Hepatocyte (in vitro differentiated cells): Measurements from ENCODE around the gene ASXL2. TPM values are rescaled to one million over a fixed set of nuclear protein-coding genes. Genes with fewer than 3 reads are reported as not detected.

Experiments used
- DNase-seq: peaks from one replicate; pipeline ENCODE4 v3.0.0-alpha.2; 2016; ENCODE audit warnings: low spot score
- H2AFZ ChIP-seq: fragments of 200-600 bp; sonication (generic); 2 replicates; pipeline ENCODE4 v1.6.0; 2016; ENCODE audit warnings: antibody characterized with exemption, mild to moderate bottlenecking
- H3K27ac ChIP-seq: fragments of 200-600 bp; sonication (generic); 2 replicates; pipeline ENCODE4 v1.5.1; 2016; ENCODE audit warnings: mild to moderate bottlenecking
- H3K27me3 ChIP-seq: fragments of 200-600 bp; sonication (generic); 2 replicates; pipeline ENCODE4 v1.6.1; 2016
- H3K36me3 ChIP-seq: fragments of 200-600 bp; sonication (generic); replicated peaks from 2 replicates; pipeline ENCODE4 v1.5.1; 2016; ENCODE audit warnings: low read depth; ENCODE audit not compliant: insufficient read depth
- H3K4me1 ChIP-seq: fragments of 200-600 bp; sonication (generic); 2 replicates; pipeline ENCODE4 v1.5.1; 2016; ENCODE audit warnings: mild to moderate bottlenecking, moderate library complexity; ENCODE audit not compliant: insufficient read depth
- H3K4me2 ChIP-seq: fragments of 200-600 bp; sonication (generic); 2 replicates; pipeline ENCODE4 v1.6.0; 2016
- H3K4me3 ChIP-seq: fragments of 200-600 bp; sonication (generic); 2 replicates; pipeline ENCODE4 v1.5.1; 2016; ENCODE audit warnings: mild to moderate bottlenecking
- H3K79me2 ChIP-seq: fragments of 200-600 bp; sonication (generic); 2 replicates; pipeline ENCODE4 v1.6.0; 2017; ENCODE audit warnings: mild to moderate bottlenecking
- H3K9me2 ChIP-seq: fragments of 200-600 bp; sonication (generic); replicated peaks from 2 replicates; pipeline ENCODE4 v1.6.0; 2017; ENCODE audit warnings: mild to moderate bottlenecking; ENCODE audit not compliant: insufficient read depth
- H3K9me3 ChIP-seq: fragments of 200-600 bp; sonication (generic); 2 replicates; pipeline ENCODE4 v1.5.1; 2016; ENCODE audit warnings: low read depth, mild to moderate bottlenecking
- H4K20me1 ChIP-seq: fragments of 200-600 bp; sonication (generic); 2 replicates; pipeline ENCODE4 v1.6.0; 2016; ENCODE audit warnings: mild to moderate bottlenecking; ENCODE audit not compliant: insufficient read depth, poor library complexity, severe bottlenecking
- EZH2 ChIP-seq: fragments of 200-600 bp; sonication (generic); IDR thresholded peaks from 2 replicates; pipeline ENCODE4 v1.6.1; 2016; ENCODE audit warnings: antibody characterized with exemption, mild to moderate bottlenecking, borderline replicate concordance
- EZH2phosphoT487 ChIP-seq: fragments of 200-600 bp; sonication (generic); IDR thresholded peaks from one replicate; pipeline ENCODE4 v1.6.1; 2018; ENCODE audit warnings: antibody characterized with exemption, mild to moderate bottlenecking, low read depth, moderate library complexity; ENCODE audit not compliant: unreplicated experiment, severe bottlenecking
- WGBS: methylation state at CpG from one replicate; pipeline ENCODE4 v1.1.6; 2016; ENCODE audit warnings: low lambda C conversion rate; ENCODE audit errors: missing lambda C conversion rate; 5-methylcytosine and 5-hydroxymethylcytosine counted together
- polyA plus RNA-seq: library from polyadenylated mRNA; unstranded; fragments of >200 nt; fragmentation: Nextera tagmentation; extraction: Ambion mirVana; gene quantifications from 2 replicates; pipeline ENCODE4 v1.2.1, GENCODE V29; 2016
- total RNA-seq: library from RNA; depleted of rRNA; stranded (reverse); fragments of >200 nt; gene quantifications from 2 replicates; pipeline ENCODE4 v1.2.3, GENCODE V29; 2014
- TF ChIP-seq, protein P1 (sequence below): fragments of 200-600 bp; sonication (generic); IDR thresholded peaks from 2 replicates; pipeline ENCODE4 v1.5.1; 2016; ENCODE audit warnings: antibody characterized with exemption, mild to moderate bottlenecking; ENCODE audit not compliant: poor library complexity

Gene ASXL2
- total and polyA plus RNA-seq, 2 experiments from 2014 or later, result 4.3 to 13.3 TPM

- DNase-seq, result no peak
- H3K9me3 ChIP-seq, result no peaks in the 10 kb centered on the region
- H3K27ac ChIP-seq, result no peak overlapping the region
- H3K4me2 ChIP-seq, result no peak overlapping the region
- 98% methylated on average over 5 of the region's 5 CpGs for WGBS
- H3K4me1 ChIP-seq, result no peaks in the 10 kb centered on the region
- no peak overlapping the region for H3K4me3 ChIP-seq
- H3K36me3 ChIP-seq, result no peaks in the 10 kb centered on the region
- no peak overlapping the region for H2AFZ ChIP-seq
- no peak for TF ChIP-seq EZH2
- H3K79me2 ChIP-seq, result peaks cover 100% of the 10 kb centered on the region
- peaks cover 37% of the 10 kb centered on the region for H4K20me1 ChIP-seq
- no peaks in the 10 kb centered on the region for H3K27me3 ChIP-seq
- no peaks in the 10 kb centered on the region for H3K9me2 ChIP-seq
These were observed 6.2 kb downstream of the ASXL2 start for GRCh38 chr2:25872134-25872533.

GRCh38 chr2:25867396-25868003, 10.8 kb downstream of the ASXL2 start:
- Histone ChIP-seq H3K36me3 (no peaks in the 10 kb centered on the region), H3K4me1 (no peaks in the 10 kb centered on the region), H4K20me1 (peaks cover 10% of the 10 kb centered on the region), H3K9me3 (no peaks in the 10 kb centered on the region), H3K79me2 (peaks cover 96% of the 10 kb centered on the region), H3K27ac (no peak overlapping the region), H3K27me3 (no peaks in the 10 kb centered on the region), H3K4me2 (no peak overlapping the region), H3K4me3 (no peak overlapping the region), H3K9me2 (no peaks in the 10 kb centered on the region), H2AFZ (no peak overlapping the region)
- DNase-seq, result no peak
- TF ChIP-seq, protein P1, sequence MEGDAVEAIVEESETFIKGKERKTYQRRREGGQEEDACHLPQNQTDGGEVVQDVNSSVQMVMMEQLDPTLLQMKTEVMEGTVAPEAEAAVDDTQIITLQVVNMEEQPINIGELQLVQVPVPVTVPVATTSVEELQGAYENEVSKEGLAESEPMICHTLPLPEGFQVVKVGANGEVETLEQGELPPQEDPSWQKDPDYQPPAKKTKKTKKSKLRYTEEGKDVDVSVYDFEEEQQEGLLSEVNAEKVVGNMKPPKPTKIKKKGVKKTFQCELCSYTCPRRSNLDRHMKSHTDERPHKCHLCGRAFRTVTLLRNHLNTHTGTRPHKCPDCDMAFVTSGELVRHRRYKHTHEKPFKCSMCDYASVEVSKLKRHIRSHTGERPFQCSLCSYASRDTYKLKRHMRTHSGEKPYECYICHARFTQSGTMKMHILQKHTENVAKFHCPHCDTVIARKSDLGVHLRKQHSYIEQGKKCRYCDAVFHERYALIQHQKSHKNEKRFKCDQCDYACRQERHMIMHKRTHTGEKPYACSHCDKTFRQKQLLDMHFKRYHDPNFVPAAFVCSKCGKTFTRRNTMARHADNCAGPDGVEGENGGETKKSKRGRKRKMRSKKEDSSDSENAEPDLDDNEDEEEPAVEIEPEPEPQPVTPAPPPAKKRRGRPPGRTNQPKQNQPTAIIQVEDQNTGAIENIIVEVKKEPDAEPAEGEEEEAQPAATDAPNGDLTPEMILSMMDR, result no peak
- TF ChIP-seq EZH2 (no peak), EZH2phosphoT487 (no peak)
- WGBS, result 72% methylated on average over 5 of the region's 5 CpGs

- peaks cover 81% of the 10 kb centered on the region for H3K79me2 ChIP-seq
- H4K20me1 ChIP-seq, result peaks cover 55% of the 10 kb centered on the region
These were observed 21.9 kb downstream of the ASXL2 start for GRCh38 chr2:25856377-25856776.

GRCh38 chr2:25855065-25855464, 23.2 kb downstream of the ASXL2 start:
- Histone ChIP-seq H3K27me3 (no peaks in the 10 kb centered on the region), H3K9me2 (no peaks in the 10 kb centered on the region), H3K9me3 (no peaks in the 10 kb centered on the region), H3K36me3 (no peaks in the 10 kb centered on the region), H3K4me3 (no peak overlapping the region), H3K4me1 (peaks cover 6% of the 10 kb centered on the region), H3K79me2 (peaks cover 80% of the 10 kb centered on the region), H4K20me1 (peaks cover 50% of the 10 kb centered on the region), H3K4me2 (no peak overlapping the region), H2AFZ (no peak overlapping the region), H3K27ac (no peak overlapping the region)
- DNase-seq, result no peak
- WGBS, result 85% methylated on average over 3 of the region's 3 CpGs
- TF ChIP-seq EZH2, result no peak

More at GRCh38 chr2:25856377-25856776, 21.9 kb downstream of the ASXL2 start:
- 97% methylated on average over 9 of the region's 9 CpGs for WGBS
- DNase-seq, result no peak
- H3K9me3 ChIP-seq, result no peaks in the 10 kb centered on the region
- no peak overlapping the region for H3K4me2 ChIP-seq
- no peak for TF ChIP-seq EZH2
- no peak for TF ChIP-seq EZH2phosphoT487
- TF ChIP-seq, protein P1, result no peak
- H3K4me1 ChIP-seq, result peaks cover 6% of the 10 kb centered on the region
- no peaks in the 10 kb centered on the region for H3K36me3 ChIP-seq
- no peaks in the 10 kb centered on the region for H3K9me2 ChIP-seq
- H3K27me3 ChIP-seq, result no peaks in the 10 kb centered on the region
- no peak overlapping the region for H3K4me3 ChIP-seq
- H3K27ac ChIP-seq, result no peak overlapping the region
- H2AFZ ChIP-seq, result no peak overlapping the region
